ENCODE results near the gene DIS3L2.

DNA sequence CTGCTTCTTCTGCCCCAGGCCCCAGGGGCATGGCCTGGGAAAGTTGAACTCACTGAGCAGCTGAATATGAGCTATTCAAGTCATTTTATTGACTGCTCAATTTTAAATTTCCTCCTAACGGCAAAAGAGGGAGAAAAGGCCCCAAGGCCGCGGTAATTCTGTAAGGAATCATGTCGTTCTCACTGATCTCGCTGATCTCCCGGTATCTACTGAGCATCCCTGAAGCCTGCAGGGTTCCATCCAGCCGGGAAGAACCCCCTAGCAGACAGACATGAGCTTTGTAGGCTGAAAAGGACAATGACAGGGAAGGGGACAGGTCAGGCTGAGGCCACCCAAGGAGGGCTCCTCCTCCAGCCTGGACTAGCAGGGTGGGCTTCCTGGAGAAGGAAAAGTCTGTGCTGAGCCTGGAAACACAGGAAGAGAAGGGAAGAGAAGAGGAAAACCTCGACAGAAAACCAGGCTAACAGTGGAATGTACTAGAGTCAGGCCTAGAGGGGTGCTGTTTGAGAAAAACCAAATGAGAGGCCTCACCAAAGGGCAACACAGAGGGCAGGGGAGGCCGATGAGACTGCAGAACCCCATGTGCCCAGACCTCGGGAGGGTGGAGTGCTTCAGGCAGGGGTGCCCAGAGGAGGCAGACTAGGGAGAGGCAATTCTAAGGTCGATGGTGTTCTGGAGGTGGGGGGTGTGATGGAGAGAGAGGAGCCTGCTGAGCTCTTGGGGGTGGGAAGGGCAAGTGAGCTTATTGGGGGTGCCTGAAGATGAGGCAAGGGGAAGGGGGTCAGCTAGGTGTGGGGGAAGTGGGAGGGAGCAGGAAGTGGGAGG lies 32.4 kb upstream of the DIS3L2 start:
- TF ChIP-seq, protein P1, sequence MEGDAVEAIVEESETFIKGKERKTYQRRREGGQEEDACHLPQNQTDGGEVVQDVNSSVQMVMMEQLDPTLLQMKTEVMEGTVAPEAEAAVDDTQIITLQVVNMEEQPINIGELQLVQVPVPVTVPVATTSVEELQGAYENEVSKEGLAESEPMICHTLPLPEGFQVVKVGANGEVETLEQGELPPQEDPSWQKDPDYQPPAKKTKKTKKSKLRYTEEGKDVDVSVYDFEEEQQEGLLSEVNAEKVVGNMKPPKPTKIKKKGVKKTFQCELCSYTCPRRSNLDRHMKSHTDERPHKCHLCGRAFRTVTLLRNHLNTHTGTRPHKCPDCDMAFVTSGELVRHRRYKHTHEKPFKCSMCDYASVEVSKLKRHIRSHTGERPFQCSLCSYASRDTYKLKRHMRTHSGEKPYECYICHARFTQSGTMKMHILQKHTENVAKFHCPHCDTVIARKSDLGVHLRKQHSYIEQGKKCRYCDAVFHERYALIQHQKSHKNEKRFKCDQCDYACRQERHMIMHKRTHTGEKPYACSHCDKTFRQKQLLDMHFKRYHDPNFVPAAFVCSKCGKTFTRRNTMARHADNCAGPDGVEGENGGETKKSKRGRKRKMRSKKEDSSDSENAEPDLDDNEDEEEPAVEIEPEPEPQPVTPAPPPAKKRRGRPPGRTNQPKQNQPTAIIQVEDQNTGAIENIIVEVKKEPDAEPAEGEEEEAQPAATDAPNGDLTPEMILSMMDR (IDR thresholded peaks at IDR 0.05) = no peak
- no peak for TF ChIP-seq POLR2A (IDR thresholded peaks at IDR 0.05)
